GM18498 (cell line): Measurements from ENCODE around the gene CLEC9A.

Source experiments
- ATAC-seq: cut with Tn5 transposase; IDR thresholded peaks from one replicate; pipeline ENCODE4 v1.9.1; 2021; ENCODE audit warnings: mild to moderate bottlenecking, moderate library complexity; ENCODE audit not compliant: unreplicated experiment

CLEC9A gene

DNA sequence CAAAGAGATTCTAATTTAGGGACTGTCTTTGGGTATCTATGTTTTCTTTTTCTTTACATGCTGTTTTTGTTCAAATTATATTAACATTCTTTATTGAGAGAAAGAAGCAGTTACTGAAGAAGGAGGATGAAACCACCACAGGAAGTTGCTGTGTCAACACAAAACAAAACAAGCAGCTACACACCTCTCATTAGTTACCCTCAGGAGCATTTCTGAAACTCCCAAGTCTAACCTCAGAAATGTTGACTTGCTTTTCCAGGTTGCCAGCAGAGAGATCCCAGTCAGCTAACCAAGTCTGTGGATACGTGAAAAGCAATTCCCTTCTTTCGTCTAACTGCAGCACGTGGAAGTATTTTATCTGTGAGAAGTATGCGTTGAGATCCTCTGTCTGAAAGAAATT, 34.8 kb downstream of the CLEC9A start:
- no peak for ATAC-seq

DNA sequence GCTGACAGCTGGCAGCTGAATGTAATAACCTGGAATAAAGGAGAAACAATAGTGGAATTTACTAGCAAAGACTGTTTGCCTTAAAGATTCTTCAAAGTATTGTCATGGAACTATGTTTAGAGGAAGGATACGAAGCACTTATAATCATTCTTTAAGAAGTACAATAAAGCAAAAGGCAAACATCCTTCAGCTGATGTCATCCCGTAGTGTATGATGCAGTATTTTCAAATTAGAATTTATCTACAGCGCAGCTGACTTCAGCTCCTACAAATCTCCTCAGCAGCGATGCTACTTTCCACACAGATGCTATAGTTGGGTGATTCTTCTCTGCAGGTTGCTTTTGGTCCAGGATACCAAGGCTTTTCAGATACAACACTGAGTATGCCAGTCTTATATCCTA, 36.8 kb downstream of the CLEC9A start:
- ATAC-seq = no peak

DNA sequence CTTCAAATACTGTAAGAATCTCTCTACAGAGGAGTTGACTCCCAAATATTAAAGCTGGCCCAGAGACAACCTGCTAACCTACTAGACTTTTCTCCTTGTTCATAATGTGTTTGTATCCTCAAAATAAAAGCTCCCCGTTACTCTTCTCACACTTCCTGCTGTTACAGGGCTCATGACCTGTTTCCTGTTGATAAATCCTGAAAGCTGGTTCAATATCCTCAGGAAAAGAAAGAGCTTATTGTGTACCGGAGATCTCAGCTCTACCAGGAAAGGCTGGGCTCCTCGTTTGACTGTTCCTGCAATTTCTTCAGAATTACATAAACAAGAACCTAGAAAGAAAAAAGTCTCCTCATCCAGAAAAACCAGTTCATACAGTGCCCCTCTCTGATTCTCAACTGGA, 37.5 kb downstream of the CLEC9A start:
- ATAC-seq = no peak

DNA sequence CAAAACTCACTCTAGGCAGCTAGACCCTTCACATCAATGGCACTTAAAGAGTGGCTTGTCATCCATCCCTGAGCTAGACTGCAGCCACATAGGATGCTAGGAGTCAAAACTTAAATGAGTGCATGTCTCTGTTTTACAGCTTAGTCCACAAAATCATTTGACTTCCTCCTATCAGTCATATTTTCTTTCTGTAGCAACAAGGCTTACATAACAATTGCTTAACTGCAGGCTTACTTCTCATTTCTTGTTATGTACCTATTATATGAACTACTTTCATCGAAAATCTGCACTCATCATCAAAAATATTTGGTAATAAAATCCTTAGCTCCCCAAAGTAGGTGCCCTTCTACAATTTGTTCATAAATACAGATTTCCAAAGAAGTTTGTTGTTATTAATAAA, 38.2 kb downstream of the CLEC9A start:
- ATAC-seq = no peak

DNA sequence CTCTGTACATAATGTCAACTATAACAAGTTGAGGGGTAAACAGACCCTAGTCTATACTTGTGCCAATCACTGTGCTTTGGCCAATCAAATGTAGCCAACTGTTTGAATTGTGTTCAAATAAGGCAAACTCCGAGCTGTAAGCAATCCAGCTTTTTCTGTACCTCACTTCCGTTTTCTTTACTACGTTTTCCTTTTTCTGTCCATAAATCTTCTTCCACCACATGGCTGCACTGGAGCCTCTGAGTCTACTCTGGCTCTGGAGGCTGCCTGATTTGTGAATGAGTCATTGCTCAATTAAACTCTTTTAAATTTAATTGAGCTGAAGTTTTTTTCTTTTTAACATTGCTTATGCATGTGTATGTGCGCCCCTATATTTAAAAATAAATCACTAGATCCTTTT, 38.6 kb downstream of the CLEC9A start:
- no peak for ATAC-seq

DNA sequence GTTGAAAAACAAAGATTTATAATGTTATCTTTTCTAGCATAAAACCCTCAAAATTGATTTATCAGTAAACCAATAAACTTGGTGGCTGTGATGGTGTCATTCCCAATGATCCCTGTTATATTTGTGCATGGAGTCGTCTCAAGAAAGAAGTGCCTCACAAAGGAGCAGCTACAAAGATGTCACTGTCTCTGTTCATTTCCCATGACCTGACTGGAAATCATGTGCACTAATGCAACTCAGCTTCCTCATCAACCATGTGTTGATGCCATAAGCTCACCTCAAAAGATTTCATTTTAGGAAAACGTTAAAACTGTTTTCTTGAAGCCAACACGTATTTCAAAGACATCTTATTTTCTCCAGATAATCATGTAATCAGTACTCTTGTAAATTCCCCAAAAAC, 39.5 kb downstream of the CLEC9A start:
- ATAC-seq = no peak

DNA sequence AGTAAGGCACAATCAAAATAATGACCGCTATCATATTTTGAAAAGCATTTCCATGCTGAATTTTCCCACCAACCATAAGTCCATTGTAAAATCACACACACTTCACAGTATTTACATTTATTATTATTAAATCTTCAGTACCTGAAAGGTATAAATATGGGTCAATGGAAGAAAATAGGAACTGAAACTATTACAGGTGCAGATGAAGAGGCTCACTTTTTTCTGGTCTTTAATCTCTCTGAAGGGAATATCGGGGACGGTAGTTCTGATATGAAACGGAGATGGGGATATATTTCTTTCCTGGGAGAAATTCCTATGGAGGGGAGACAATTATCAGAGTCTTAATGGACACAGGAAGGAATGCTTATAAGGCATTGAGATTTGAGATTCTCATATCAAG, 39.9 kb downstream of the CLEC9A start:
- no peak for ATAC-seq

DNA sequence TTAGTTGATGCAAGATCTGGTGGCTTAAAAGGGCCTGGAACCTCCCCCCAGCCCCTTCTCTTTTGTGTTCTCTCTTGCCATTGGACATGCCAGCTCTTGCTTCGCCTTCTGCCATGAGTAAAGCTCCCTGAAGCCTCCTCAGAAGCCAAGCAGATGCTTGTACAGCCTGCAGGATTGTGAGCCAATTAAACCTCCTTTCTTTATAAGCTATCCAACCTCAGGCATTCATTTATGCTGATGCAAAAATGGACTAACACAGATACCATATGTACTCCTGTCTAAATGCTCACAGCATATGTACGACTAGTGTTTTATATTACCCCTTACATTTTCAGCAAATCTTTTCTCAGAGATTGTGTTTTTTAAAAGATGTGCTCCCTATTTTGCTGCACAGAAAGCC, 41.6 kb downstream of the CLEC9A start:
- no peak for ATAC-seq

DNA sequence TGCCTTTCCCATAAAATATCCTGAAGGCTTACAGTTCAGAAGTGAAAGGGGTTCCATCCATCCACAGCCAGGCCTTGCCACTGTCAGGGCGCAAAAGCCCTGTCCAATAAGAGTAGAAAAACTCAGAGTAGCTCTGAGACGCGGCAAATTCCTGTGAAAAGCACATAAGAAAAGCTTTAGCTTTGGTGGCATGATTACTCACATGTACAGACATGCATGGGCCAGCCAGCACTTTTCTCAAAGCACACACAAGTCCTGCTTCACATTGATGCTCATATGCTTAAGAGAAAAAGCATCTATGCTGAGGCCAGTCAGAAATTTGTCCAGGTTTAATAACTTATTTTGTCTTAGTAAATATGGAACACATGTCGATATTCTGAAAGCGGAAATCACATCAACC, 42.8 kb downstream of the CLEC9A start:
- no peak for ATAC-seq

DNA sequence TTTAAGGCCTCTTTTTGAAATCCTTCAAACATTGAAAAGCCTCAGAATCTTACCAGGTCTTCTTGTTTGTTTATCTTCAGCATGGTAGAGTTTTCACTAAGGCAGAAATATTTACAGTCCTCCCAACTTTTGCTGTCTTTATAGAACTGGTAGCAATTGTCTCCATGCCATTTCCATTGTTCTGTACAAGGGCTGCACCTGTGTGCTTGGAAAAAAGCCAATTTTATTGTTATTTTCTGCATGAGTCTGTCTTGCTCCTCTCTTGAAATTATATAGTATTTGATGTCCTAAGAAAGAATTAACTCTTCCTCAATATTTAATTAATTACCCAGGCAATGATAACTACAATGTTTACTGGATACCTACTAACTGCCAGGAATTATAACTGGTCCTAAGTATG, 45.0 kb downstream of the CLEC9A start:
- ATAC-seq = no peak

DNA sequence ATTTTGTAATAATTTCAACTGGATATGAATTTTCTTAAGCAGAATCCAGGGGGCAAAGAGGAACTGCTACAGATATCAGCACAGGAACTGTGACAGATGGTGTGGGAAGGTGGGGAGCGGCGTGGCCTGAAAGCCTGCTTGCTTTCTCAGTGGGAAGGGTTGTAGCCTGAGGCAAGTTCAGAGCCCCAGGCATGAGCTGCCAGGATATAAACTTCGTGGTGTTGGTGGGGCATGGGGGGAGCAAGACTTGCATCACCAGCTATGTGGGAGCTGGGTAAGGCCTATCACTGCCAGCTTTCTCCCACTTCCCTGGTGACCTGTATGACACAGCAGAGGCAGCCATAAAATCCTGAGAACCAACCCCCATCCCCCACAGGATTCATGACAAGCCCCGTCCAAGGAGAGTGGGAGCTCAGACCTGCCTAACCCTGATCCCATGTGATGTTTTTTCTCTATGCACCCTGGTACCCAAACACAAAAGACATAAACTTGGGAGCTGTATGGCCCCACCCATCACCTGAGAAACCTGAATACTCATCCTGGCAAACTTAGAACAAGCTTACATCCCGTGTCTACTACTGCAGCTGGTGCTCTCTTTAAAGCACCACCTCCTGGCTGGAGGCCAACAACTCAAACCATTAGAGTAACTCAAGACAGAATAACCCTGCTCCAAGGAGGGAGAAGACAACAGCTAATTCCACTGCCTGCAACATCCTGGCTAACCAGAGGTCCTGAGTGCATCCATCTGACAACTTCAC, 51.8 kb downstream of the CLEC9A start:
- ATAC-seq = no peak

DNA sequence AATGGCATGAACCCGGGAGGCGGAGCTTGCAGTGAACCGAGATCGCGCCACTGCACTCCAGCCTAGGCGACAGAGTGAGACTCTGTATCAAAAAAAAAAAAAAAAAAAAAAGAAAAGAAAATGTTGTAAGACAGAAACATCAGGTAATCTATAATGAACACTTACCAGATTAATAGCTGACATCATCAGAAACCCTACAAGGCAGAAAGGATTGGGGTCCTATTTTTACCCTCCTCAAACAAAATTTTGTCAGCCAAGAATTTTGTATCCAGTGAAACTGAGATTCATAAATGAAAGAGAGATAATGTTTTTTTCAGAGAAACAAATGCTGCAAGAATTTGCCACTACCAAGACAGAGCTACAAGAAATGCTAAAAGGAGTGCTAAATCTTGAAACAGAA, 54.3 kb downstream of the CLEC9A start:
- no peak for ATAC-seq

DNA sequence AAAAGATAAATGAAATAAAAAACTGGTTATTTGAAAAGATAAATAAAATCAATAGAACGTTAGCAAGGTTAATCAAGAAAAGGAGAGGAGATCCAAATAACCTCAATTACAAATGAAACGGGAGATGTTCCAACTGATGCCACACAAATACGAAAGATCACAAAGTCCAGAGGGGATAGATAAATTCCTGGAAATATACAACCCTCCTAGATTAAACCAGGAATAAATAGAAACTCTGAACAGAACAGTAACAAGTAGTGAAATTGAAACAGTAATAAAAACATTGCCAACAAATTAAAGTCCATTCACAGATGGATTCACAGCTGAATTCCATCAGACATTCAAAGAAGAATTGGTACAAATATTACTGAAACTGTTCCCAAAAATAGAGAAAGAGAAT, 55.9 kb downstream of the CLEC9A start:
- no peak for ATAC-seq

DNA sequence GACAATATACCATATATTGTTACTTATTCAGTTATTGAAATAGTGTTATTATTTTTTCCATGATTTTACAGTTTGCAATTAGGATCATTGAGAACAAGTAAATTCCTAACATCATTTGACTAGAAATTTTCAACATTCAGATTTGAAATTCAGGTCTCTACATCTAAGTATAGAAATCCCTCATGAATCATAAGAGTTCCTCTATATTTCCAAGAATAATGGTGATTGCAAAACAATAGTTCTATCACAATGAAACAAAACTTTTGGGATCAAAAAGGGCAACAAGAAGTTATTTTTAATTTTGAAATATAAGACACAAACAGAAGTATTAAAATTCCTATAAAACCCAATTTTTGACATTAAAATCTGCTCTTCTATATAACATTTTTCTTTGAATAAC, 57.5 kb downstream of the CLEC9A start:
- ATAC-seq = no peak

DNA sequence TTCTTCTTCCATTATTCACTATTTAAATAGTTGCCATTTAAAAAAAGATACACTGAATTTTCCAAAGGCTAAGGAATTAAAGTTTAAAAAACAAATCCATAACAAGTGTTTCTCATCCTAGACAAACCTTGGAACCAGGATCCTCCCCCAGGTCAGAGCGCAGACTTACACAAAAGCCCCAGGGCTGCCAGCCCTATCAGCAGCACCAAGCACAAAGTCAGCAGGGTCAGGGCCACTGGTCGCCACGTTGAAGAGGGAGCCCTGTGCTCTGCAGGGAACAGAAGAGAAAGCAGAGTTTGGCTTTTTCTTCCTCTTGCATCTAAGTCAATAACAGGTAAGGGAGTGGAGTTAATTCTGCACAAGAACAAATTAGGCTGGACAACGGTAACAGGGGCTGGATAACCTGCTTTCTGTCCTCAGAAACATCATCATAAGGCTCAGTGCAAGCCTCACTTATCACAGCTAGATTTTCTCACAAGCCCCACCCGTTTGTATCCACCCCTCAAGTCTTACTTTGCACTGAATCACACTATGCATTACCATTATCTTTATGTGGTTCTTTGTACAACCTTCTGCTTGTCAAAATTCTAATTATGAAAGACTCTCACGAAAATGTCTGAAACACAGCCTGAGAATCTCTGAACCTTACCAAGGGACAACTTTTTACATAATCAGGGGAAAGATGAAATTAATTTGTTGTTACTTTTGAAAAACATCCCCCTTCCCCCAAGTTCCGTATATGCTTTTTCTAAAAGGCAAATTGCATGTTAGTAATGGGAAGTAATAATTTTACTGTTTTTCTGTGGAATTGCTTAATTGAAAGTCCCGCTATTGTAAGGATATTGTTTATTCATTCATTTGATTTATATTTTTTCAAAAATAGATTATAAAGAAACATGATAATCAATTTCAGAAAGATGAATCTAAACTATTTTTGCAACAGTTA, 58.7 kb downstream of the CLEC9A start:
- no peak for ATAC-seq

DNA sequence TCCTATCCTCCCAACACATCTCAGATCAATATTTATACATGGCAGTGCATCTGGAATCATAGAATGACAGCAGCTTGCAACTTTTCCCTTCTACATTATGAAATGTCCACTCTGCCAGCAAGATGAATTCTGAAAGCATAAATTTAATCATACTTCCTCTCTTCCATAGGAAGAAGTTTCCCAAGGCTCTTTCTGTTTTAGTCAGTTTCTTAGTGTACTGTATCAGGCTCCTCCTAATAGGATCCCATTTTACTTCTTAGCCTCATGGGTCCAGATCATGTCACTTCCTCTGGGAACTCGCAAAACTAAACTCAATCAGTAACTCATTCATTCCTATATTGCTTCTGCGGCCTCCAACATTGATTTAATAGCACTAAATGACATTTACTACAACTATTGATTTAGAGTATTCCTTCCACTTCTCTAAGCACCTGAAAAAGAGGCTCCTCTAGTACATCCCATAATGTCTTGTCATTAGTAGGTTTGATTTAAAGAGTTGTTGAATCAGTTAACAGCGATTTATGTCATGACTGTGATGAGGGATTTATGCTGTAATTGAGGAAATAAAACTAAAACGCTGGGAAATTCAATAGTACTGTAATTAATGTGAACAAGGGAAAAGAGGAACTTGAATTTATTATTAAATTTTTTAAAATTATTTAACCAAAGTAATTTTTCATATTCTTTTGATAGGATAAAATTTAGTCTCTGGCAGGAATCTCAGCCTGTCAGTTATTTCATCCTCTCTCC, 64.3 kb downstream of the CLEC9A start:
- no peak for ATAC-seq

DNA sequence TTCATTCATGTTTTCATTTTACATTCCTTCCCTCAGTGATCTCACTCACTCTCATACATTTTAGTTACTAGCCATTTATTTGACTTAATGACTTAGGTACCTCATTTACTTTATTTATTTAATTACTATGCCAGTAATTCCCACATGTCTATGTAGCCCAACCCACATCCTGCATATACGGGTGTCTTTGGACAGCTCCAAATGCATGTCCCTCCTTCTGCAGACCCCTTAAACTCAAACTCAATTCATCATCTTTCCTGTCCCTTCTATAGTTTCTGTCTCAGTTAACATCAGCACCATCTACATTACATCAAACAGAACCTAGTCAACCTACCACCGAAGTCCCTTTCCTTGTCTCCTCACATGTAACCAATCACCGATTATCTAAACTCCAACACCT, 65.5 kb downstream of the CLEC9A start:
- no peak for ATAC-seq

DNA sequence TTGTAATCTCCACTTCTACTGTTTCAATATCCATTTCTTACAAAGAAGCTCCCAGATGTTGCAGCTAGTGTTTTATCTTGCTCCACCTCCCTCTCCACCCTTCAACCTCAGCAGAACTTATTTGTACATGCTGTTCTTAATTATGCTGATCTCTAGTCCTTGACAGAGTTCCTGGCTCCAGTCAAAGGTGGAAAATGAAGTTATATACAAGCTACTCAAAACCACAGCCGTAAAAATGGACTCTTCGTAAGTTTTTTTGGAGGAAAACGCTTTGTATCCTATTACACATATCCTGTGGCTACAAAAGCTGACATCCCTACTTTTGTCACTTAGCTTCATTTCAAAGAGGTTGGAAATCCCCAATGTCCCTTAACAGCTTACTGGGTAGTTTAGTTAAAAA, 67.0 kb downstream of the CLEC9A start:
- ATAC-seq = no peak

DNA sequence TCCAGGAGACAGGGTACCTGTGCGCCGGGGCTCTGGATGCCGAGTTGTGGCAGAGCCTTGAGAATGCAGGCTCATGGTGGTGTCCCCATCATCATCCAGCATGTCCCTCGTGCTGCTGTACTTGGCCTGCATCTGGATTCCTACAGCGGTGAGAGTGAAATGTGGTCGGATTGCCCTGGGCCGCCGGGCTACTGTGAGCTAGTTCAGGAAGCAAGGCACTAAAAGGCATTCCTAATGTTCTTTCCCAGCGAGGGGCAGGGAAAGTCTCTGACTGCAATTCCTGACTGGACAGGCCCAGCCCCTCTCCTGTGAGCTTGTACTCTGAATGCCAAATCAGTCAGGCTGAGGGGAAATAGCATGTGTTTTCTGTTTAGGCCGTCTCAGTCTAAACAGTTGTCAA, 68.3 kb downstream of the CLEC9A start, which contains the start of gene CLEC1A:
Gene CLEC1A (minus strand): TSS at position 195 of the 400 bp plus-strand sequence. CDS start 63 bp downstream, at position 132.
- ATAC-seq = no peak

DNA sequence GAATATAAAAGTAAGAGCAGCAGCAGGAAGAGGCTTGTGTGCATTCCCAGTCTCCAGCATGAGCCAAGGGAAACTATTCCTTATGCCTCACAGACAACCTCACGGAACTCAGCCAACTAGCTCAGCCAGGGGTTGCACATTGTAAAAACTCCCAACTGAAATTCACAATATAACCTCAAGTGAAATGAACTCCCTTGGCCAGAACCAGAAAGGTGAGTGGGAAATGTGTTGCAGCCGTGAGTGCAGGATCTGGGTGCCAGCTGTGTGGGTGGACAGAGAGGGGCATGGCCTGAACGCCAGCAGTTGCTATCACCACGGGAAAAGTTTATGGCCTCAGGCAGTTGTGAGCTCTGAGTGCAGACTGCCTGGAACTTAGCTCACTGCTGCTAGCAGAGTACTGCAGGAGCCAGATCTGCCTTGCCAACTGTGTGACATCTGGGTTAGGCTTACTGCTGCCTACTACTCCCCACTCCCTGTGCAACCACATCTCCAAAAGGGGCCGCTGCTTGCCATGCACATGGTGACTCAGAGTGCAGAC, 70.6 kb downstream of the CLEC9A start:
- no peak for ATAC-seq

DNA sequence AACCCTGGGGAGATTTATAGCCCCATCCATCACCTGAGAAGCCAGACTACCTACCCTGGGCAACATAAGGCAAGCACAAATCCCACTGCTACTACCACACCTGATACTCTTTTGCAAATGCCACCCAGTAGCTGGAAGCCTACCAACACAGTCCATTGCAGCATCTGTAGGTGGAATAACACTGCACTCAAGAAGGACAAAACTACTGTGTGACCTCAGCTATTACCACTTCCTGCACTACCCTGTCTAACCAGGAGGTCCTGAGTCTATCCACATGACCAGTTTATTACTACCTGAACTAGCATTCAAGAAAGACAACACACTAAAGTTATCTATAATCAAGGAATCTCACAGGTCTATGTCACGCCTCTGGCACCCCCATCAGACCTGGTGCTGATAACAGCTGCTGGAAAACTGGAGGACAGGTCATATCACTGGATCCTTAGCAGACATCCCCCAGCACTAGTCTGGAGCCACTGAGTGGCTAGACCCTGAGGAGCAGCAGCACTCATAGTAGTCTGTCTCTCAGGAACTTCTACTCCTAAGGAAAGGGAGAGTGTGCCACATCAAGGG, 71.3 kb downstream of the CLEC9A start:
- no peak for ATAC-seq
